HUES6 (cell line): ENCODE results near the gene SPP2.

Experiments used
- H3K27ac ChIP-seq: 2 replicates; pipeline ENCODE4 v1.7.0; 2013; ENCODE audit warnings: low read depth, mild to moderate bottlenecking, low read length, inconsistent platforms
- H3K27me3 ChIP-seq: 2 replicates; pipeline ENCODE4 v1.6.1; 2013; ENCODE audit warnings: low read length; ENCODE audit not compliant: control insufficient read depth, insufficient read depth
- H3K36me3 ChIP-seq: 2 replicates; pipeline ENCODE4 v1.6.1; 2013; ENCODE audit warnings: low read length; ENCODE audit not compliant: control insufficient read depth, insufficient read depth
- H3K4me1 ChIP-seq: 2 replicates; pipeline ENCODE4 v1.6.1; 2013; ENCODE audit warnings: low read length; ENCODE audit not compliant: control insufficient read depth, insufficient read depth
- H3K4me3 ChIP-seq: 2 replicates; pipeline ENCODE4 v1.5.1; 2013; ENCODE audit warnings: low read depth, low read length
- H3K9ac ChIP-seq: one replicate; pipeline ENCODE4 v1.6.1; 2013; ENCODE audit warnings: mild to moderate bottlenecking, low read length
- H3K9me3 ChIP-seq: 2 replicates; pipeline ENCODE4 v1.6.1; 2013; ENCODE audit warnings: low read depth, low read length; ENCODE audit not compliant: control insufficient read depth, insufficient read depth

SPP2 gene

GRCh38 chr2:234050455-234051135 lies at the start of gene SPP2:
Gene SPP2, plus strand, starts transcription at chr2:234050702. Its CDS starts 85 bp downstream, at chr2:234050787.
- Histone ChIP-seq H3K27ac (no peak within 1 kb of the TSS), H3K36me3 (no peaks in the 10 kb centered on the region), H3K9ac (no peak within 1 kb of the TSS), H3K4me3 (no peak within 1 kb of the TSS), H3K9me3 (no peaks in the 10 kb centered on the region), H3K27me3 (peaks cover 2% of the 10 kb centered on the region; the same call in 1 of the 2 replicates), H3K4me1 (no peaks in the 10 kb centered on the region)

DNA sequence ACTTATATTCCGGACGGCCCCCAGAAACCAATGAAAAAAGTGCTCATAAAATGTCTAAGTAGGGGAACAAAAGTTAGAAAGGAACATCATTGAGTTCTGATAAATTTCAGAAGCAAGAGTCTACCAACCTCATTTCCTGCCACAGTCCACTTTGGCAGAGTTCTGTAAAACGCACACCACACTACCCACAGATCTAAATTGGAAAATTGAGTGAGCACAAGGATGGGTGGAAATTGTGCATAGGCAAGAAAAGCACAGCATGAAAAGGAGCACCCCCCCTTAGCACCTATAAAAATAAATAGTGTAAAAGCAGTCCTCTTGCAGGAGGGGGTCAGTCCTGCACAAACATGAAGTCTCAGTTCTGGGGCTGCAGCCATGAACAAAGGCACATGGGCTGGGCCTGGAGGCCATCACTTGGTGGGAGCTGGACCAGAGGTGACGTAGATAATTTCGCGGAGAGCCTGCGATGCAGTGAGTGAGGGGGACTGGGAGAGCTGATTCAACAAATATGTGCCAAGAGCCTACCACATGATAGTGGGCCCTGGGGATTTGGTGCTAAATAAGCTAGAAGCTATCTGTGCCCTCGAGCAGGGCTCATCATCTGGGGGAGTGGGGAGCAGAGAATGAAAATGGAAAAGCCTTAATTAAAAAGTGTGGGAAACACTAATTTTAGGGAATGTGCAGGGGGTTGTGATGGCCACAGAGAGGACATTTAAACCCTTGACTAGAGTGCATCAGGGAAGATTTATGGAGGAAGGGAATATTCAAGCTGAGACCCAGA lies 48.9 kb upstream of the SPP2 start:
- Histone ChIP-seq H3K4me3 (no peak overlapping the region), H3K4me1 (no peaks in the 10 kb centered on the region), H3K27me3 (no peaks in the 10 kb centered on the region), H3K9ac (no peak overlapping the region), H3K27ac (no peak overlapping the region), H3K36me3 (no peaks in the 10 kb centered on the region), H3K9me3 (no peaks in the 10 kb centered on the region)

DNA sequence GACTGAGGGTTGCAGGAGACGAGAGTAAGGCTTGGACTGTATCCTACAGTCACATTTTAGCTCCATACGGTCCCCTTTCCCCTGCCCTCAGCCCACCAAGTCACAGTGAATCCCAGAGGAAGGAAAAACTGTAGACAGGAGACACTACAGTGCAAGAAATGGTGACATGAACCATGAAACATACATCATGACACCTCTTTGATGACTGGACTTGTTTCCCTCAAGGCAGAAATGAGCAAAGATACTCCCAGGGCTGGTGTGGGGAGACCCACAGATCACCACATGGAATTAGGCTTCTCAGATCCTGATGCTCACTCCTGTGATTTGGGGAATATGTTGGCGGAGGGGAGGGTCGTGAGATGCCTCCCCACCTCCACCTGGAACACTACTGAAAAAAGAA lies 48.2 kb upstream of the SPP2 start:
- H3K4me1 ChIP-seq: no peaks in the 10 kb centered on the region
- H3K9me3 ChIP-seq: no peaks in the 10 kb centered on the region
- no peak overlapping the region for H3K4me3 ChIP-seq
- no peaks in the 10 kb centered on the region for H3K27me3 ChIP-seq
- H3K9ac ChIP-seq: no peak overlapping the region
- H3K27ac ChIP-seq: no peak overlapping the region
- H3K36me3 ChIP-seq: no peaks in the 10 kb centered on the region

DNA sequence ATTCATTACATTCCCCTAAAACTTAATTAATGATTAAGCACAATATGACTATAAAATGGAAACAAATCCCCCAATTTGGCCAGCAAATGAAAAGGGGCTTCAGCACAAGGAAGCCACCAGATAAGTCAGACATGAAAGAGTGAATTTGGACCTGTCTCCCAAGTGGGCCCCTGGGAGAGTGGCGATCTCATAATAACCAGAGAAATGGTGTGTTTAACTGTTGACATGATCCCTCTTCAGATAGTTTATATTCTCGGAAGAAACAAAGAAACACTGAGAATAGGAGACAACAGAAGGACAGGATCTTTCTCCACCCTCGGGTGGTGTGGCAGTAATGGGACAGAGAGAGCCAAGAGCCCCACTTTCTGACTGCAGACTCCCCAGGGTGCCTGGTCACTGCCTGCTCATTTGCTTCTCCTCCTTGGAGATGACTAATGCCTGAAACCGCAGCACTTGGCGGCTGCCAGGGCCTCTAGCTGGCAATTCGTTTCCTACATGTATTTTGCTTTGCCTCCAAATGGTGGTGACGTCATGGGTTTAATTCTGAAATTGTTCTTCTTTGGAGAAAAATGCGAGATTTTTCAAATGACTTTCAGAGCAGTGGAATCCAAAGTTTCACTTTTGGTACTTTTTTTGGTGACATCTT lies 46.4 kb upstream of the SPP2 start:
- no peaks in the 10 kb centered on the region for H3K4me1 ChIP-seq
- H3K27ac ChIP-seq: no peak overlapping the region
- no peaks in the 10 kb centered on the region for H3K9me3 ChIP-seq
- H3K9ac ChIP-seq: no peak overlapping the region
- no peaks in the 10 kb centered on the region for H3K27me3 ChIP-seq
- no peak overlapping the region for H3K4me3 ChIP-seq
- H3K36me3 ChIP-seq: no peaks in the 10 kb centered on the region

DNA sequence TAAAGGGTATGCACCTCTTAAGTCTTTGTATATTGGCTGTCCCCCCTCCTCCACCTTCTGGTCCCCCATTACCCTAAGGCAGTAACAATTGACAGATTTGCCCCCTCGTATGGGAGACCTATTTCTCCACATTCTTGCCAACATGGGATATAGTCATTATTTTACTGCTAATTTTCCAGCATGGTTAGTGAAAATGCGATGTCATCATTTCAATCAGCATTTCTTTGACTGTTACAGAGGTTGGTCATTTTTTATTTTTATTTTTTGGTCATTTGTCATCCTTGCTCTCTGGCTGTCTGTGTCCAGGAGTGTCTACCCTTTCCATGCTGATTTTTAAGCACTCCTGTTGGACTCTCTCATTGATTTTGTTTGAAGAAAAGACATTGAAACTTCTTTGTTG lies 45.4 kb upstream of the SPP2 start:
- Histone ChIP-seq H3K9me3 (no peaks in the 10 kb centered on the region), H3K27ac (no peak overlapping the region), H3K4me3 (no peak overlapping the region)

DNA sequence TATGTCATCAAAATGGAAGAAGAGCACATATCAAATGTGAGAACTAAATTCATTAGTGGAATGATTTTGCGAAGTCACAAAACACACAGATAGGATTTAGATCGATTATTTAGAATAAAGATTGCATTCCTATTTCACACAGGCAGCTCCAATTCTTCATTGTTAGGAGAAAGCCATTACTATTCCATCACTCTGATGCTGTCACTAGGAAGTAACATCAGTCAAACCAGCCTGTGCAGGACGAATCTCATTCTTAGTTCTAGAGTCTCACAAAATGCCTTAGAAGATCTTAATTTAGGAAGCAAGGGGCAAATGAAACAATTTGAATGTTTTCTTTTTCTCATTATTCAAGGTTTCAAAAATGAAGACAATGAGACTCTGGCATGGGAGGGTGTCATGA lies 44.0 kb upstream of the SPP2 start:
- Histone ChIP-seq H3K9ac (no peak overlapping the region), H3K4me3 (no peak overlapping the region), H3K27ac (no peak overlapping the region), H3K9me3 (no peaks in the 10 kb centered on the region), H3K4me1 (no peaks in the 10 kb centered on the region), H3K36me3 (no peaks in the 10 kb centered on the region), H3K27me3 (no peaks in the 10 kb centered on the region)

More for the DNA sequence above, 45.4 kb upstream of the SPP2 start:
- H3K9ac ChIP-seq: no peak overlapping the region
- no peaks in the 10 kb centered on the region for H3K4me1 ChIP-seq
- no peaks in the 10 kb centered on the region for H3K36me3 ChIP-seq
- H3K27me3 ChIP-seq: no peaks in the 10 kb centered on the region

- no peak overlapping the region for H3K9ac ChIP-seq
- no peaks in the 10 kb centered on the region for H3K9me3 ChIP-seq
- H3K27me3 ChIP-seq: no peaks in the 10 kb centered on the region
- no peak overlapping the region for H3K27ac ChIP-seq
- H3K4me1 ChIP-seq: no peaks in the 10 kb centered on the region
- no peaks in the 10 kb centered on the region for H3K36me3 ChIP-seq
- no peak overlapping the region for H3K4me3 ChIP-seq
Observed at GRCh38 chr2:234014427-234014826, 36.1 kb upstream of the SPP2 start.

- Histone ChIP-seq H3K4me3 (no peak overlapping the region), H3K27me3 (no peaks in the 10 kb centered on the region), H3K9ac (no peak overlapping the region), H3K36me3 (no peaks in the 10 kb centered on the region), H3K27ac (no peak overlapping the region), H3K4me1 (no peaks in the 10 kb centered on the region), H3K9me3 (peaks cover 4% of the 10 kb centered on the region; the same call in 1 of the 2 replicates)
Observed at GRCh38 chr2:234015861-234016260, 34.6 kb upstream of the SPP2 start.

DNA sequence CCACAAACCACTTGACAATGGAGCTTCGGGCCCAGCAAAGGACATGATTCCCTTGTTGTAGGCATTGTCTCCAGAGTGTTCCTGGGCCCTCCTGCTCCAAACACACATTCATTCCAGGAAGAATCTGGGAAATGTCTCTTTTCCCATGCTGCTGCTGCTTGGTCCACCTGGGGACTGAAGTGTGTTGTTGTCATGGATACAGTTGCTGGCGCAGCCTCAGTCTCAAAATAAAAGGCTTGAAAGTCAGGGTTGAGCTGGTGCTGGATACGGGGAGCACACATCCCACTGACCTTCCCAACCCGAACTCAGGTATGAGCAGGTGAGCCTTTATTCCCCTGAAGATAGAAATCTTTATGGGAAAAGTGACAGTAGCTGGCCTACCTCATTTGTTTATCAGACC lies 30.6 kb upstream of the SPP2 start:
- H3K4me3 ChIP-seq: no peak overlapping the region
- H3K36me3 ChIP-seq: no peaks in the 10 kb centered on the region
- H3K9me3 ChIP-seq: peaks cover 18% of the 10 kb centered on the region
- H3K9ac ChIP-seq: no peak overlapping the region
- no peaks in the 10 kb centered on the region for H3K27me3 ChIP-seq
- H3K4me1 ChIP-seq: no peaks in the 10 kb centered on the region
- H3K27ac ChIP-seq: no peak overlapping the region

- Histone ChIP-seq H3K9ac (no peak overlapping the region), H3K27ac (no peak overlapping the region), H3K36me3 (no peaks in the 10 kb centered on the region), H3K4me1 (no peaks in the 10 kb centered on the region), H3K9me3 (peaks cover 19% of the 10 kb centered on the region), H3K27me3 (no peaks in the 10 kb centered on the region), H3K4me3 (no peak overlapping the region)
Observed at GRCh38 chr2:234020332-234020731, 30.2 kb upstream of the SPP2 start.

DNA sequence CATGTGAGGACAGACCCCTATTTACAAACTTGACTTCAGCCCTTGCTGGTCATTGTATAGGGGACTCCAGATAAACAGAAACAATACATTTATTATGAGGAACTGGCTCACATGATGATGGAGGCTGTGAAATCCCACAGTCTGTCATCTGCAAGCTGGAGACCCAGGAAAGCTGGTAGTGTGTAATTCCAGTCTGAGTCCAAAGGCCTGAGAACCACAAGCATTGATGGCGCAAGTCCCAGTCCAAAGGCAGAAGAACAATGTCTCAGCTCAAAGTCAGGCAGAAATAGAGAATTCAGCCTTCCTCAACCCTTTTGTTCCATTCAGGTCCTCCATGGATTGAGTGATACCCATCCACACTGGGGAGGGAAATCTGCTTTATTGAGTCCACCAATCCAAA lies 28.1 kb upstream of the SPP2 start:
- Histone ChIP-seq H3K36me3 (no peaks in the 10 kb centered on the region), H3K27me3 (no peaks in the 10 kb centered on the region), H3K9me3 (peaks cover 19% of the 10 kb centered on the region), H3K27ac (no peak overlapping the region), H3K9ac (no peak overlapping the region), H3K4me3 (no peak overlapping the region), H3K4me1 (no peaks in the 10 kb centered on the region)
